HG02623 (cell line): ENCODE measurements around the gene KLC1.
"Not testable (repeated sequence)": the region's sequence is repeated elsewhere in the genome, so short reads cannot be mapped to it uniquely, and the experiment has no call there.

ENCODE experiments used
- ATAC-seq: cut with Tn5 transposase; IDR thresholded peaks from one replicate; pipeline ENCODE4 v1.9.1; 2021; ENCODE audit warnings: moderate library complexity; ENCODE audit not compliant: unreplicated experiment

Gene KLC1

GRCh38 chr14:103625356-103626095, 3.5 kb upstream of the KLC1 start:
- no peak for ATAC-seq

- ATAC-seq, result no peak
Observed at GRCh38 chr14:103626146-103626850, 2.7 kb upstream of the KLC1 start.

- no peak for ATAC-seq
Observed at GRCh38 chr14:103627073-103628025, 1.7 kb upstream of the KLC1 start.

GRCh38 chr14:103628221-103628683, 759 bp upstream of the KLC1 start:
- ATAC-seq, result no peak

GRCh38 chr14:103629503-103630121, 601 bp downstream of the KLC1 start:
- no peak for ATAC-seq

GRCh38 chr14:103630364-103631108, 1.5 kb downstream of the KLC1 start:
- ATAC-seq, result no peak

GRCh38 chr14:103633391-103633790, 4.4 kb downstream of the KLC1 start:
- no peak for ATAC-seq

- ATAC-seq, result no peak
Observed at GRCh38 chr14:103634156-103634555, 5.1 kb downstream of the KLC1 start.

- ATAC-seq, result no peak
Observed at GRCh38 chr14:103638594-103638993, 9.6 kb downstream of the KLC1 start.

GRCh38 chr14:103641161-103641560, 12.2 kb downstream of the KLC1 start:
- no peak for ATAC-seq

GRCh38 chr14:103646189-103646588, 17.2 kb downstream of the KLC1 start:
- no peak for ATAC-seq

GRCh38 chr14:103649001-103649400, 20.0 kb downstream of the KLC1 start:
- ATAC-seq, result no peak

GRCh38 chr14:103650213-103650612, 21.2 kb downstream of the KLC1 start:
- no peak for ATAC-seq

- ATAC-seq, result no peak
Observed at GRCh38 chr14:103651585-103651984, 22.6 kb downstream of the KLC1 start.

GRCh38 chr14:103652806-103653205, 23.8 kb downstream of the KLC1 start:
- ATAC-seq, result no peak

- not testable (repeated sequence) for ATAC-seq
Observed at GRCh38 chr14:103653336-103653735, 24.3 kb downstream of the KLC1 start.

- no peak for ATAC-seq
Observed at GRCh38 chr14:103653805-103654204, 24.8 kb downstream of the KLC1 start.

- no peak for ATAC-seq
Observed at GRCh38 chr14:103654619-103655018, 25.6 kb downstream of the KLC1 start.

- no peak for ATAC-seq
Observed at GRCh38 chr14:103656031-103656755, 27.2 kb downstream of the KLC1 start.
